HepG2 (cell line): ENCODE data around the gene SLC29A1. TPM values are rescaled to one million over a fixed set of nuclear protein-coding genes. Genes with fewer than 3 reads are reported as not detected.

Experiments
- ATAC-seq: fragments of 200-7000 bp; cut with Tn5 transposase; 3 replicates; pipeline ENCODE4 v1.9.1; 2020; ENCODE audit warnings: mild to moderate bottlenecking, moderate library complexity
- BruUV-seq: library from RNA; stranded (reverse); fragments of 400-500 nt; replicated peaks from 2 replicates; lab custom pipeline; 2021; lab: Mats Ljungman, UMichigan
- CTCF ChIA-PET: fragments of 300-600 bp; formaldehyde crosslinking; extraction: SDS; loops from one replicate; lab custom pipeline; 2021; ENCODE audit warnings: low total read pairs, inconsistent platforms, low intra/inter-chr PET ratio; lab: Yijun Ruan, JAX
- POLR2A ChIA-PET: fragments of 350-600 bp; sonication (Branson Sonifier 250); formaldehyde crosslinking; loops from one replicate; lab custom pipeline; 2020; ENCODE audit warnings: antibody characterized with exemption, inconsistent platforms; lab: Yijun Ruan, JAX
- DNase-seq: peaks from one replicate; pipeline ENCODE4 v3.0.0-alpha.2; 2015; ENCODE audit warnings: low spot score
- FAIRE-seq: peaks from 3 replicates; lab custom pipeline; 2011; peaks lifted over from hg19 to GRCh38; lab: Jason Lieb, UNC
- H2AFZ ChIP-seq: one replicate; pipeline ENCODE4 v1.6.1; 2011; ENCODE audit warnings: low read length, inconsistent platforms
- H3K27ac ChIP-seq: fragments of 300-600 bp; 3 replicates; pipeline ENCODE4 v1.8.0; 2011; ENCODE audit warnings: mixed run types, mild to moderate bottlenecking, mixed read lengths, low read length, inconsistent platforms; ENCODE audit not compliant: insufficient read depth; ENCODE audit errors: extremely low read length
- H3K27me3 ChIP-seq, 2 experiments: fragments of 200-600 bp in 1 of 2; 2 replicates in 1 of 2; 3 replicates in 1 of 2; pipeline versions ENCODE4 v1.6.0 to v1.8.0; 2011; ENCODE audit warnings: low read length in 2 of 2, mild to moderate bottlenecking in 2 of 2, moderate library complexity in 2 of 2, inconsistent platforms in 1 of 2; ENCODE audit not compliant: insufficient read depth in 2 of 2, control insufficient read depth in 1 of 2
- H3K36me3 ChIP-seq, 2 experiments: fragments of 200-600 bp in 1 of 2; replicated peaks in 1 of 2; 2 replicates in 1 of 2; 3 replicates in 1 of 2; pipeline versions ENCODE4 v1.5.1 to v1.8.0; 2011; ENCODE audit warnings: low read length in 2 of 2, inconsistent platforms in 1 of 2; ENCODE audit not compliant: insufficient read depth in 2 of 2, control insufficient read depth in 1 of 2
- H3K4me1 ChIP-seq: 2 replicates; pipeline ENCODE4 v1.5.1; 2012; ENCODE audit warnings: low read length, inconsistent platforms; ENCODE audit not compliant: insufficient read depth
- H3K4me2 ChIP-seq: 2 replicates; pipeline ENCODE4 v1.6.0; 2011; ENCODE audit warnings: low read depth, low read length, inconsistent platforms
- H3K4me3 ChIP-seq, 3 experiments: fragments of 200-600 bp in 1 of 3; sonication (generic), shearing (Covaris generic) in 1 of 3; replicated peaks in 1 of 3; 2 replicates each; pipeline ENCODE4 v1.5.1; 2011 to 2016; ENCODE audit warnings: low read length in 3 of 3, inconsistent platforms in 2 of 3, low read depth in 2 of 3, mild to moderate bottlenecking in 2 of 3, control low read depth in 1 of 3, mixed read lengths in 1 of 3; ENCODE audit not compliant: insufficient read depth in 1 of 3
- H3K79me2 ChIP-seq: one replicate; pipeline ENCODE4 v1.6.1; 2011; ENCODE audit warnings: low read length, inconsistent platforms; ENCODE audit not compliant: insufficient read depth
- H3K9ac ChIP-seq: 2 replicates; pipeline ENCODE4 v1.6.0; 2011; ENCODE audit warnings: mild to moderate bottlenecking, low read depth, low read length, inconsistent platforms; ENCODE audit not compliant: insufficient read depth
- H3K9me3 ChIP-seq: 2 replicates; pipeline ENCODE4 v1.5.1; 2012; ENCODE audit warnings: mild to moderate bottlenecking, low read length
- H4K20me1 ChIP-seq: 2 replicates; pipeline ENCODE4 v1.6.0; 2011; ENCODE audit warnings: inconsistent platforms, mild to moderate bottlenecking, low read length, moderate library complexity; ENCODE audit not compliant: insufficient read depth
- EEA1 ChIP-seq: sonication (generic); formaldehyde crosslinking; IDR thresholded peaks from 2 replicates; pipeline ENCODE4 v1.5.1; 2020; ENCODE audit warnings: mild to moderate bottlenecking, missing genetic modification reagents, borderline replicate concordance
- HOXA9 ChIP-seq: sonication (generic); formaldehyde crosslinking; IDR thresholded peaks from 2 replicates; pipeline ENCODE4 v1.8.1; 2022; ENCODE audit warnings: missing genetic modification reagents, mild to moderate bottlenecking, moderate library complexity, borderline replicate concordance
- ZNF318 ChIP-seq: sonication (generic); formaldehyde crosslinking; IDR thresholded peaks from 2 replicates; pipeline ENCODE4 v1.4.0; 2020; ENCODE audit warnings: mild to moderate bottlenecking, missing genetic modification reagents
- WGBS: methylation state at CpG from one replicate; pipeline ENCODE4 v1.1.6; 2017; ENCODE audit warnings: low lambda C conversion rate; 5-methylcytosine and 5-hydroxymethylcytosine counted together
- in situ Hi-C: cut with HindIII; loops from 2 replicates; pipeline ENCODE4 v1.10.0; 2017; ENCODE audit warnings: low pct_unique_long_range_greater_than_20kb; ENCODE audit not compliant: extremely low pct_ligation_motif_present
- intact Hi-C: fragments of 100-400 bp; cut with micrococcal nuclease; formaldehyde crosslinking; loops from one replicate; pipeline ENCODE4 v1.10.0; 2022; ENCODE audit not compliant: unreplicated experiment
- polyA plus RNA-seq, 8 experiments: library from polyadenylated mRNA; depleted of rRNA in 3 of 8; stranded (reverse) in 7 of 8; unstranded in 1 of 8; fragments of >200 nt; fragmentation: Illumina TruSeq in 4 of 8; extraction: Trizol in 4 of 8; gene quantifications; 2 replicates each; pipeline versions ENCODE4 v1.2.1 to v1.2.3, GENCODE V29; 2011 to 2016; ENCODE audit warnings: low read depth in 4 of 8, missing spikeins in 1 of 8, mixed read lengths in 1 of 8; ENCODE audit not compliant: insufficient read depth in 1 of 8
- total RNA-seq, 5 experiments: library from RNA; depleted of rRNA; stranded (reverse); fragments of >200 nt; fragmentation: Illumina TruSeq; extraction: Trizol; gene quantifications; 2 replicates each; pipeline ENCODE4 v1.2.3, GENCODE V29; 2016; ENCODE audit warnings: low read depth in 1 of 5
- TF ChIP-seq, protein P1 (sequence below): sonication (generic); formaldehyde crosslinking; IDR thresholded peaks from 2 replicates; pipeline ENCODE4 v1.8.0; 2022; ENCODE audit warnings: missing genetic modification reagents, mild to moderate bottlenecking, moderate library complexity, borderline replicate concordance

SLC29A1 gene
- total and polyA plus RNA-seq, 2 of the 13 experiments (the other 11 are each of a cell fraction or from before 2014, with no cell fraction given), result 43.2 to 106 TPM

DNA sequence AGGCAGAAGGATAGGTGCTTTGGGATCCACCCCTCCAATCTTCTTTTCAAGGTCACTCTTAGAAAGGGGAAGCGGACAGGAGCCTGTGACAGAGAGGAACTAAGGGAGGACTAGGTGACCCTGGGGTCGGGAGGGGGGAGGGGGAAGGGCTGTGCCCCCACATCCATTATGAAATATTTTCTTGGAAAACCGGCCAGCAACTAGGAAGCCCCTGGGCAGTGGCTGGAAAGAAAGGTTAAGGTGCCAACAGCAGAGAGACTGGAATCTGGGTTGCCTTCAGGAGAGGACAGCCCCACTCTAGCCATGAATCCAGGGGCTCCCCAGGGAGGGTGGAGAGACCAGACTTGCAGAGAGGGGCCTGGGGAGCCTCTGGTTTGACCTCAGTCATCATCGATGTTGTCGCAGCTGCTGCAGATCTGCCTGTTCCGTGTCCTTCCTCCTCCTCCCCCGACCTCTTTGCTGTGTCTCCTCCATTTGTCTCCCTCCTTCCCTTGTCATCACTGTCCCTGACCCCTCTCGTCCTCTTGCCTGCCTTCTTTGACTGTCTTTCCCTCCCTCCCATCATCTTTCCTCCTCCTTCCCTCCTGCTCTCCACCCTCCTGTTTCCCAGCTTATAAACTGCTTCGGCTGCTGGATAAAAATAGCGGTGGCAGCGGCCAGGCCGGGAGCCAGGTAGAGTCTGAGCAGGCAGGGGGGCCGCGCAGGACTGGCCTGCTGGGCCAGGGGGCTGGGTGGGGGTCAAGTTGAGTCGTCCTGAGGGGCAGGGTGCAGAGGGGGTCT is 3.2 kb downstream of the SLC29A1 start:
- H3K27me3 ChIP-seq, result 0 out of 5 replicates have a peak, but pooled peaks cover 0 to 1% of the 10 kb centered on the region in 2 experiments

More for the DNA sequence above, 3.2 kb downstream of the SLC29A1 start:
- H3K36me3 ChIP-seq, result peaks cover 7 to 13% of the 10 kb centered on the region in 2 experiments; a peak in 4 of 5 replicates
- no peak overlapping the region for H2AFZ ChIP-seq
- FAIRE-seq (no peak), ATAC-seq (no peak), DNase-seq (no peak)
- H3K4me3 ChIP-seq, result no peak overlapping the region
- peaks cover 65% of the 10 kb centered on the region for H3K4me1 ChIP-seq
- POLR2A ChIA-PET, result no interaction called here
- no peaks in the 10 kb centered on the region for H4K20me1 ChIP-seq
- no peak overlapping the region for H3K9ac ChIP-seq
- 90% methylated on average over 15 of the region's 15 CpGs for WGBS
- no peaks in the 10 kb centered on the region for H3K9me3 ChIP-seq
- intact Hi-C loops (no loop called here), in situ Hi-C loops (no loop called here)
- TF ChIP-seq, protein P1, sequence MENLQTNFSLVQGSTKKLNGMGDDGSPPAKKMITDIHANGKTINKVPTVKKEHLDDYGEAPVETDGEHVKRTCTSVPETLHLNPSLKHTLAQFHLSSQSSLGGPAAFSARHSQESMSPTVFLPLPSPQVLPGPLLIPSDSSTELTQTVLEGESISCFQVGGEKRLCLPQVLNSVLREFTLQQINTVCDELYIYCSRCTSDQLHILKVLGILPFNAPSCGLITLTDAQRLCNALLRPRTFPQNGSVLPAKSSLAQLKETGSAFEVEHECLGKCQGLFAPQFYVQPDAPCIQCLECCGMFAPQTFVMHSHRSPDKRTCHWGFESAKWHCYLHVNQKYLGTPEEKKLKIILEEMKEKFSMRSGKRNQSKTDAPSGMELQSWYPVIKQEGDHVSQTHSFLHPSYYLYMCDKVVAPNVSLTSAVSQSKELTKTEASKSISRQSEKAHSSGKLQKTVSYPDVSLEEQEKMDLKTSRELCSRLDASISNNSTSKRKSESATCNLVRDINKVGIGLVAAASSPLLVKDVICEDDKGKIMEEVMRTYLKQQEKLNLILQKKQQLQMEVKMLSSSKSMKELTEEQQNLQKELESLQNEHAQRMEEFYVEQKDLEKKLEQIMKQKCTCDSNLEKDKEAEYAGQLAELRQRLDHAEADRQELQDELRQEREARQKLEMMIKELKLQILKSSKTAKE (CRISPR knock-in tag), result 0 out of 2 replicates have a peak, but pooled peaks have one; percentile 15
- TF ChIP-seq EEA1 (CRISPR knock-in tag) (peak; percentile 33; the same call in 1 of the 2 replicates), ZNF318 (CRISPR knock-in tag) (no peak), HOXA9 (CRISPR knock-in tag) (no peak)
- CTCF ChIA-PET, result no interaction called here
- BruUV-seq, result no TSS peak
- peaks cover 17% of the 10 kb centered on the region for H3K79me2 ChIP-seq
- no peak overlapping the region for H3K27ac ChIP-seq
- H3K4me2 ChIP-seq, result no peak overlapping the region
